Gastrocnemius medialis (tissue), 4 donors: Measurements from ENCODE around the gene SCUBE1. TPM values are rescaled to one million over a fixed set of nuclear protein-coding genes. Genes with fewer than 3 reads are reported as not detected.

Source experiments
- ATAC-seq, 2 donors: fragments of 150-250 bp; one replicate each; pipeline ENCODE4 v1.9.1; 2016
- DNase-seq, 2 donors: peaks; one replicate each; pipeline ENCODE4 v3.0.0-alpha.2; 2019
- H3K27ac ChIP-seq, 4 donors: fragments of 200-600 bp; sonication (generic); 1 replicate in 1 of 4; 2 replicates in 3 of 4; pipeline ENCODE4 v1.5.1; 2016 to 2018; ENCODE audit warnings: mild to moderate bottlenecking in 2 of 4, moderate library complexity in 1 of 4
- H3K27me3 ChIP-seq, 3 donors: fragments of 200-600 bp; sonication (generic) in 2 of 3; 1 replicate in 1 of 3; 2 replicates in 2 of 3; pipeline versions ENCODE4 v1.5.1 to v1.6.0; 2016 to 2019; ENCODE audit warnings: mild to moderate bottlenecking in 1 of 3, moderate library complexity in 1 of 3
- H3K36me3 ChIP-seq, 2 donors: fragments of 200-600 bp; sonication (generic) in 1 of 2; one replicate each; pipeline ENCODE4 v1.5.1; 2017 to 2018
- H3K4me1 ChIP-seq, 2 donors: fragments of 200-600 bp; sonication (generic) in 1 of 2; one replicate each; pipeline ENCODE4 v1.5.1; 2016 to 2017; ENCODE audit warnings: mild to moderate bottlenecking in 2 of 2
- H3K4me3 ChIP-seq, 4 donors: fragments of 200-600 bp; sonication (generic) in 3 of 4; 1 replicate in 1 of 4; 2 replicates in 3 of 4; pipeline ENCODE4 v1.5.1; 2016 to 2019; ENCODE audit warnings: mild to moderate bottlenecking in 2 of 4
- H3K9me3 ChIP-seq, 3 donors: fragments of 200-600 bp; sonication (generic) in 2 of 3; 1 replicate in 1 of 3; 2 replicates in 2 of 3; pipeline ENCODE4 v1.5.1; 2016 to 2019
- CTCF ChIP-seq, 5 experiments: fragments of 450-650 bp in 3 of 5; fragments of 200-600 bp in 2 of 5; sonication (generic) in 2 of 5; IDR thresholded peaks in 4 of 5; conservative IDR thresholded peaks in 1 of 5; 1 replicate in 4 of 5; 2 replicates in 1 of 5; pipeline ENCODE4 v1.5.1; 2016 to 2019; ENCODE audit warnings: antibody characterized with exemption in 5 of 5, mild to moderate bottlenecking in 3 of 5, moderate library complexity in 3 of 5
- POLR2A ChIP-seq, 2 donors: fragments of 450-650 bp; IDR thresholded peaks; one replicate each; pipeline ENCODE4 v1.6.1; 2017; ENCODE audit warnings: antibody characterized with exemption in 2 of 2, mild to moderate bottlenecking in 2 of 2, moderate library complexity in 2 of 2
- in situ Hi-C, 4 donors: fragments of 200-750 bp; cut with MboI; loops; one replicate each; pipeline versions ENCODE4 v1.15.0 to v1.8.0; 2017; ENCODE audit warnings: low sequenced_read_pairs in 4 of 4
- intact Hi-C: fragments of 100-400 bp; cut with DNase I; formaldehyde crosslinking; loops from one replicate; pipeline ENCODE4 v1.15.1; 2023; ENCODE audit warnings: low total_unique reads
- total RNA-seq, 4 donors: library from RNA; depleted of rRNA; stranded (reverse); fragments of >200 nt; gene quantifications; one replicate each; pipeline versions ENCODE4 v1.1.0 to v1.2.3, GENCODE V29; 2016

Gene SCUBE1
- total RNA-seq, 4 donors from 2014 or later: 0.20 to 0.55 (median 0.41) TPM

- H3K27ac ChIP-seq: no peak overlapping the region
Measured at GRCh38 chr22:43164636-43165035, 178.5 kb downstream of the SCUBE1 start.

GRCh38 chr22:43163241-43163795 lies 179.9 kb downstream of the SCUBE1 start:
- no peak overlapping the region for H3K27ac ChIP-seq
- H3K4me1 ChIP-seq: no peaks in the 10 kb centered on the region
- in situ Hi-C loops (no loop called here), intact Hi-C loops (no loop called here)
- no peak overlapping the region for H3K4me3 ChIP-seq
- H3K36me3 ChIP-seq: peaks cover 0 to 20% of the 10 kb centered on the region in 2 donors
- TF ChIP-seq CTCF (IDR thresholded peaks at IDR 0.05 in 4 of 5, conservative IDR thresholded peaks at IDR 0.05 in 1 of 5) (no peak), POLR2A (IDR thresholded peaks at IDR 0.05) (no peak)
- ATAC-seq (no peak), DNase-seq (no peak)
- H3K9me3 ChIP-seq: no peaks in the 10 kb centered on the region
- no peaks in the 10 kb centered on the region for H3K27me3 ChIP-seq

More at GRCh38 chr22:43164636-43165035, 178.5 kb downstream of the SCUBE1 start:
- Histone ChIP-seq H3K27me3 (no peaks in the 10 kb centered on the region), H3K4me3 (no peak overlapping the region), H3K9me3 (no peaks in the 10 kb centered on the region), H3K4me1 (no peaks in the 10 kb centered on the region), H3K36me3 (peaks cover 0 to 20% of the 10 kb centered on the region in 2 donors)
- intact Hi-C loops: no loop called here
- in situ Hi-C loops: no loop called here
- TF ChIP-seq CTCF (IDR thresholded peaks at IDR 0.05 in 4 of 5, conservative IDR thresholded peaks at IDR 0.05 in 1 of 5) (no peak), POLR2A (IDR thresholded peaks at IDR 0.05) (no peak)
- no peak for ATAC-seq
- no peak for DNase-seq

- Histone ChIP-seq H3K4me3 (no peak overlapping the region), H3K4me1 (no peaks in the 10 kb centered on the region), H3K9me3 (no peaks in the 10 kb centered on the region), H3K36me3 (peaks cover 0 to 14% of the 10 kb centered on the region in 2 donors), H3K27me3 (no peaks in the 10 kb centered on the region), H3K27ac (no peak overlapping the region)
- DNase-seq (no peak), ATAC-seq (no peak)
- TF ChIP-seq CTCF (IDR thresholded peaks at IDR 0.05 in 4 of 5, conservative IDR thresholded peaks at IDR 0.05 in 1 of 5): no peak
- TF ChIP-seq POLR2A (IDR thresholded peaks at IDR 0.05): no peak
- intact Hi-C loops (no loop called here), in situ Hi-C loops (no loop called here)
Measured at GRCh38 chr22:43162412-43163150, 180.6 kb downstream of the SCUBE1 start.

- in situ Hi-C loops: no loop called here
- Histone ChIP-seq H3K4me1 (peaks cover 0 to 3% of the 10 kb centered on the region in 2 donors), H3K36me3 (peaks cover 0 to 11% of the 10 kb centered on the region in 2 donors), H3K4me3 (no peak overlapping the region), H3K27me3 (no peaks in the 10 kb centered on the region), H3K27ac (no peak overlapping the region), H3K9me3 (no peaks in the 10 kb centered on the region)
- TF ChIP-seq POLR2A (IDR thresholded peaks at IDR 0.05) (no peak), CTCF (IDR thresholded peaks at IDR 0.05 in 4 of 5, conservative IDR thresholded peaks at IDR 0.05 in 1 of 5) (no peak)
- DNase-seq: no peak
- no peak for ATAC-seq
- intact Hi-C loops: no loop called here
Measured at GRCh38 chr22:43160497-43161126, 182.6 kb downstream of the SCUBE1 start.
